Neuron (in vitro differentiated cells): ENCODE measurements around the gene CUX1.

Experiments
- H2AFZ ChIP-seq: one replicate; pipeline ENCODE4 v1.6.1; 2013; ENCODE audit warnings: low read depth, mild to moderate bottlenecking, inconsistent platforms, low read length, moderate library complexity
- H3K27me3 ChIP-seq: one replicate; pipeline ENCODE4 v1.6.1; 2013; ENCODE audit warnings: low read length; ENCODE audit not compliant: insufficient read depth
- H3K36me3 ChIP-seq: one replicate; pipeline ENCODE4 v1.6.1; 2013; ENCODE audit warnings: low read length; ENCODE audit not compliant: insufficient read depth
- H3K4me1 ChIP-seq: one replicate; pipeline ENCODE4 v1.6.1; 2013; ENCODE audit warnings: low read length; ENCODE audit not compliant: insufficient read depth
- H3K4me3 ChIP-seq: 2 replicates; pipeline ENCODE4 v1.5.1; 2013; ENCODE audit warnings: mild to moderate bottlenecking, low read length, moderate library complexity
- H3K9me3 ChIP-seq: one replicate; pipeline ENCODE4 v1.6.1; 2013; ENCODE audit warnings: low read length

Gene CUX1

GRCh38 chr7:102236102-102236501, 418.7 kb downstream of the CUX1 start:
- peaks cover 5% of the 10 kb centered on the region for H3K4me1 ChIP-seq
- peaks cover 29% of the 10 kb centered on the region for H3K36me3 ChIP-seq
- no peaks in the 10 kb centered on the region for H3K27me3 ChIP-seq
- H3K4me3 ChIP-seq = no peak overlapping the region
- no peak overlapping the region for H2AFZ ChIP-seq
- H3K9me3 ChIP-seq = no peaks in the 10 kb centered on the region

GRCh38 chr7:102236592-102237287, 419.3 kb downstream of the CUX1 start:
- Histone ChIP-seq H2AFZ (no peak overlapping the region), H3K36me3 (peaks cover 34% of the 10 kb centered on the region), H3K27me3 (no peaks in the 10 kb centered on the region)

GRCh38 chr7:102239206-102239820, 421.9 kb downstream of the CUX1 start:
- Histone ChIP-seq H3K4me1 (peaks cover 5% of the 10 kb centered on the region), H2AFZ (no peak overlapping the region), H3K4me3 (no peak overlapping the region), H3K27me3 (no peaks in the 10 kb centered on the region), H3K9me3 (no peaks in the 10 kb centered on the region), H3K36me3 (peaks cover 31% of the 10 kb centered on the region)

More at GRCh38 chr7:102236592-102237287, 419.3 kb downstream of the CUX1 start:
- Histone ChIP-seq H3K9me3 (no peaks in the 10 kb centered on the region), H3K4me3 (no peak overlapping the region), H3K4me1 (peaks cover 5% of the 10 kb centered on the region)

GRCh38 chr7:102241431-102241830, 424.0 kb downstream of the CUX1 start:
- peaks cover 2% of the 10 kb centered on the region for H3K4me1 ChIP-seq
- H3K27me3 ChIP-seq = no peaks in the 10 kb centered on the region
- H3K9me3 ChIP-seq = no peaks in the 10 kb centered on the region
- H3K4me3 ChIP-seq = no peak overlapping the region
- peaks cover 31% of the 10 kb centered on the region for H3K36me3 ChIP-seq
- H2AFZ ChIP-seq = no peak overlapping the region

GRCh38 chr7:102244601-102245000, 427.2 kb downstream of the CUX1 start:
- peaks cover 30% of the 10 kb centered on the region for H3K36me3 ChIP-seq
- H3K9me3 ChIP-seq = no peaks in the 10 kb centered on the region
- H3K27me3 ChIP-seq = no peaks in the 10 kb centered on the region
- no peak overlapping the region for H2AFZ ChIP-seq
- no peaks in the 10 kb centered on the region for H3K4me1 ChIP-seq
- no peak overlapping the region for H3K4me3 ChIP-seq

- Histone ChIP-seq H2AFZ (no peak overlapping the region), H3K27me3 (no peaks in the 10 kb centered on the region)
Observed at GRCh38 chr7:102248081-102248455, 430.6 kb downstream of the CUX1 start.

GRCh38 chr7:102248456-102249395, 431.3 kb downstream of the CUX1 start:
- no peaks in the 10 kb centered on the region for H3K27me3 ChIP-seq

More at GRCh38 chr7:102248081-102248455, 430.6 kb downstream of the CUX1 start:
- H3K9me3 ChIP-seq = no peaks in the 10 kb centered on the region
- peaks cover 13% of the 10 kb centered on the region for H3K4me1 ChIP-seq
- H3K36me3 ChIP-seq = peaks cover 12% of the 10 kb centered on the region
- no peak overlapping the region for H3K4me3 ChIP-seq

GRCh38 chr7:102251531-102252365, 434.3 kb downstream of the CUX1 start:
- no peak overlapping the region for H2AFZ ChIP-seq
- H3K36me3 ChIP-seq = peaks cover 4% of the 10 kb centered on the region
- no peaks in the 10 kb centered on the region for H3K9me3 ChIP-seq
- peaks cover 13% of the 10 kb centered on the region for H3K4me1 ChIP-seq
- no peak overlapping the region for H3K4me3 ChIP-seq
- no peaks in the 10 kb centered on the region for H3K27me3 ChIP-seq

More at GRCh38 chr7:102248456-102249395, 431.3 kb downstream of the CUX1 start:
- H3K4me3 ChIP-seq = no peak overlapping the region
- peaks cover 13% of the 10 kb centered on the region for H3K4me1 ChIP-seq
- no peaks in the 10 kb centered on the region for H3K9me3 ChIP-seq
- no peak overlapping the region for H2AFZ ChIP-seq
- peaks cover 9% of the 10 kb centered on the region for H3K36me3 ChIP-seq

GRCh38 chr7:102252366-102252982, 435.0 kb downstream of the CUX1 start:
- H2AFZ ChIP-seq = no peak overlapping the region

GRCh38 chr7:102253066-102253972, 435.9 kb downstream of the CUX1 start:
- no peak overlapping the region for H3K4me3 ChIP-seq
- peaks cover 13% of the 10 kb centered on the region for H3K4me1 ChIP-seq
- no peak overlapping the region for H2AFZ ChIP-seq
- H3K36me3 ChIP-seq = no peaks in the 10 kb centered on the region
- no peaks in the 10 kb centered on the region for H3K27me3 ChIP-seq
- H3K9me3 ChIP-seq = no peaks in the 10 kb centered on the region

More at GRCh38 chr7:102252366-102252982, 435.0 kb downstream of the CUX1 start:
- Histone ChIP-seq H3K36me3 (no peaks in the 10 kb centered on the region), H3K4me1 (peaks cover 13% of the 10 kb centered on the region), H3K4me3 (no peak overlapping the region), H3K9me3 (no peaks in the 10 kb centered on the region), H3K27me3 (no peaks in the 10 kb centered on the region)

- H3K36me3 ChIP-seq = no peaks in the 10 kb centered on the region
- peaks cover 13% of the 10 kb centered on the region for H3K4me1 ChIP-seq
- no peak overlapping the region for H2AFZ ChIP-seq
- H3K27me3 ChIP-seq = no peaks in the 10 kb centered on the region
- H3K9me3 ChIP-seq = no peaks in the 10 kb centered on the region
- no peak overlapping the region for H3K4me3 ChIP-seq
Observed at GRCh38 chr7:102253973-102254370, 436.5 kb downstream of the CUX1 start.
